ENCODE measurements around the gene TSC1. TPM values are rescaled to one million over a fixed set of nuclear protein-coding genes. Genes with fewer than 3 reads are reported as not detected.

TSC1 gene
- total RNA-seq, 4 donors from 2014 or later: 48.4 to 206 (median 92.3) TPM

DNA sequence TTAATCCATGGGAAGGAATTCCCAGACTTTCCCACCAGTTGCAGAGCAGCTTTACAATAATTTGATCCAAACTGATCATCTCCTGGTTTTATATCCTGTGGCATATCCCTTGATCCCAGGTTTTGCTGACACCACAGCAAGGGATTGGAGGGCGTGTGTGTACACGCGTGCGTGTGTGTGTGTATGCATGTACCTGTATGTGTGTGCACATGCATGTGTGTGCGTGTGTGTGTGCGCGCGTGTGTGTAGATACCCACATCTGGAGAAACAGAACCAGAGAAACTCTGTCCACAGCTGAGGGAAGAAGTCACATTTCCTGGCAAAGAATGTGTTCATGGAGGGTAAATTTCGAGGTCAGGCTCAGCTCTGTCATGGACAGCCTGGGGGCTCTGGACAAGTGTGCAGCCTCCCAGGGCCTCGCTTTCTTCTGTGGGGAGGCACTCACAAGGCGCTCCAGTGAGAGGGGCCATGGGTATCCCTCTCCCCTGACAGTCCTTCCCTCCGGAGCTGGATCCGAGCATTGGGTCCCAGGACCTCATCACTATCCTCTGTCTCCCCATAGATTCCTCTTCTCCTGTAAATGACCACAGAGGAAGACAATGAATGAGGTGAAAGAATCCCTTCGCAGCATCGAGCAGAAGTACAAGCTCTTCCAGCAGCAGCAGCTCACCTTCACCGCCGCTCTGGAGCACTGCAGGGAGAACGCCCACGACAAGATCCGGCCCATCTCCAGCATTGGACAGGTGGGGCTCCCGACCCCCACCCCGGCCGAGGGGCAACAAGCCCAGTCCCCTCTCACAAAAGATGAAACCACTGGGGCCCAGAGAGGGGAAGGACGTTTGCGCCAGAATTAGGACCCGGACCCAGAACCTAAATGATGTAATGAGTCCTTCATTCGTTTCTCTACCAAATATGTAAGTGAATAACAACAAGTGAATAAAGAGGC is 60.8 kb downstream of the TSC1 start:
- in situ Hi-C loops (cut with MboI; ENCODE audit: low pct_ligation_motif_present in 1 of 4, low pct_unique_long_range_greater_than_20kb in 1 of 4, low sequenced_read_pairs in 3 of 4) (no loop called here), intact Hi-C loops (cut with DNase I; ENCODE audit: low total_unique reads) (no loop called here)
- peaks cover 0 to 10% (median 3%) of the 10 kb centered on the region in 4 donors for H3K4me1 ChIP-seq
- no peaks in the 10 kb centered on the region for H3K36me3 ChIP-seq
- no peak for DNase-seq
- WGBS, 2 donors (ENCODE audit: low coverage in 1 of 2): 93 to 94% methylated on average over 9 to 27 of the region's 27 CpGs
- H3K27ac ChIP-seq: no peak overlapping the region
- H3K27me3 ChIP-seq: no peaks in the 10 kb centered on the region
- no peaks in the 10 kb centered on the region for H3K9me3 ChIP-seq
- TF ChIP-seq POLR2A (IDR thresholded peaks at IDR 0.05) (no peak), EP300 (IDR thresholded peaks at IDR 0.05; ENCODE audit: low read depth) (no peak), POLR2AphosphoS5 (IDR thresholded peaks at IDR 0.05) (no peak)
- TF ChIP-seq, protein P1, sequence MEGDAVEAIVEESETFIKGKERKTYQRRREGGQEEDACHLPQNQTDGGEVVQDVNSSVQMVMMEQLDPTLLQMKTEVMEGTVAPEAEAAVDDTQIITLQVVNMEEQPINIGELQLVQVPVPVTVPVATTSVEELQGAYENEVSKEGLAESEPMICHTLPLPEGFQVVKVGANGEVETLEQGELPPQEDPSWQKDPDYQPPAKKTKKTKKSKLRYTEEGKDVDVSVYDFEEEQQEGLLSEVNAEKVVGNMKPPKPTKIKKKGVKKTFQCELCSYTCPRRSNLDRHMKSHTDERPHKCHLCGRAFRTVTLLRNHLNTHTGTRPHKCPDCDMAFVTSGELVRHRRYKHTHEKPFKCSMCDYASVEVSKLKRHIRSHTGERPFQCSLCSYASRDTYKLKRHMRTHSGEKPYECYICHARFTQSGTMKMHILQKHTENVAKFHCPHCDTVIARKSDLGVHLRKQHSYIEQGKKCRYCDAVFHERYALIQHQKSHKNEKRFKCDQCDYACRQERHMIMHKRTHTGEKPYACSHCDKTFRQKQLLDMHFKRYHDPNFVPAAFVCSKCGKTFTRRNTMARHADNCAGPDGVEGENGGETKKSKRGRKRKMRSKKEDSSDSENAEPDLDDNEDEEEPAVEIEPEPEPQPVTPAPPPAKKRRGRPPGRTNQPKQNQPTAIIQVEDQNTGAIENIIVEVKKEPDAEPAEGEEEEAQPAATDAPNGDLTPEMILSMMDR (IDR thresholded peaks at IDR 0.05): no peak
- H3K4me3 ChIP-seq: no peak overlapping the region

DNA sequence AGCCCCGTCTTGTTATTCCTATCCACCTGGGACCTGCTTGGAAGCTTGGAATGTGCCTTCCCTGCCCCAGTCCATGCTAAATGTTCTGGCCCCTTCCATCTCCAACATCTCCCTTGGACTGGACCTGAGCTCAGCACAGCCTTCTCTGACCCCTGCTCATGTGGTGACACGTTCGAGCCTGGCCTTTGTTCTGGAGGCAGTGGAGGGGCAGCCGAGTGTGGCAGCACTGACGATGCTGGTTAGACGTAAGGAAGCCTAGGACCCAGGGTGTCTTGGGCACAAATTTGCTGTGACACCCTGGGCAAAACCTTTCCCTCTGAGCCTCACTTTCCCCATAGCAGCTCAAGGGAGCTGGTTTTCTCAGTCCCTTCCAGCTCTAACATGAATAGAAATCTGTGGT is 61.8 kb downstream of the TSC1 start:
- Histone ChIP-seq H3K4me1 (peaks cover 0 to 13% (median 6%) of the 10 kb centered on the region in 4 donors), H3K27me3 (no peaks in the 10 kb centered on the region), H3K36me3 (no peaks in the 10 kb centered on the region), H3K27ac (no peak overlapping the region), H3K9me3 (no peaks in the 10 kb centered on the region), H3K4me3 (no peak overlapping the region)
- no peak for TF ChIP-seq POLR2A (IDR thresholded peaks at IDR 0.05)
- no peak for TF ChIP-seq POLR2AphosphoS5 (IDR thresholded peaks at IDR 0.05)
- TF ChIP-seq, protein P1 (IDR thresholded peaks at IDR 0.05): no peak
- TF ChIP-seq EP300 (IDR thresholded peaks at IDR 0.05; ENCODE audit: low read depth): no peak
- 89% methylated on average over 6 of the region's 6 CpGs; no CpG with 5 or more reads in 1 of the 2 donors for WGBS, 2 donors (ENCODE audit: low coverage in 1 of 2)
- intact Hi-C loops (cut with DNase I; ENCODE audit: low total_unique reads): no loop called here
- in situ Hi-C loops (cut with MboI; ENCODE audit: low pct_ligation_motif_present in 1 of 4, low pct_unique_long_range_greater_than_20kb in 1 of 4, low sequenced_read_pairs in 3 of 4): no loop called here
- DNase-seq: no peak

DNA sequence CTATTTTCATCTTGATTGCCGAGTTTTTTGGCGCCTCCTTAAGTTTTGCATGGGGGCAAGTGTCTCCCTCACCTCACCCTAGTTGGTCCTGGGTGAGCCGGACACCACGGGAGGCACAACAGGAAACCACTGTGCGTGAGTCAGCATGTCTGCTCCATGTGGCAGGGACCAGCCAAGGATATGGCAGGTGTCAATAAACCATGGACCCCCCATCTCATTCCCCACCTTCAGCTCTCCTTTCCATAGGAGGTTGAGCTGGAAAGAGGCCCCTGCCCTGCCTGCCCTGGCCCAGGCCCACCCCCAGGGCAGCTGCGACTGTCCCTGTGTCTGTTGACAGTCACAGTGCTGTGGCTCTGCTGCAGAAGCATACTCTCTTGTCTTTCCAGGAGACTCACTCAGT is 62.6 kb downstream of the TSC1 start:
- H3K4me3 ChIP-seq: no peak overlapping the region
- H3K4me1 ChIP-seq: peaks cover 0 to 16% (median 8%) of the 10 kb centered on the region in 4 donors
- H3K27me3 ChIP-seq: no peaks in the 10 kb centered on the region
- no peak overlapping the region for H3K27ac ChIP-seq
- intact Hi-C loops (cut with DNase I; ENCODE audit: low total_unique reads) (no loop called here), in situ Hi-C loops (cut with MboI; ENCODE audit: low pct_ligation_motif_present in 1 of 4, low pct_unique_long_range_greater_than_20kb in 1 of 4, low sequenced_read_pairs in 3 of 4) (no loop called here)
- DNase-seq: no peak
- no peaks in the 10 kb centered on the region for H3K36me3 ChIP-seq
- WGBS, 2 donors (ENCODE audit: low coverage in 1 of 2): 66 to 67% methylated on average over 3 to 6 of the region's 6 CpGs
- H3K9me3 ChIP-seq: no peaks in the 10 kb centered on the region
- TF ChIP-seq POLR2A (IDR thresholded peaks at IDR 0.05): no peak
- no peak for TF ChIP-seq POLR2AphosphoS5 (IDR thresholded peaks at IDR 0.05)
- TF ChIP-seq EP300 (IDR thresholded peaks at IDR 0.05; ENCODE audit: low read depth): no peak

DNA sequence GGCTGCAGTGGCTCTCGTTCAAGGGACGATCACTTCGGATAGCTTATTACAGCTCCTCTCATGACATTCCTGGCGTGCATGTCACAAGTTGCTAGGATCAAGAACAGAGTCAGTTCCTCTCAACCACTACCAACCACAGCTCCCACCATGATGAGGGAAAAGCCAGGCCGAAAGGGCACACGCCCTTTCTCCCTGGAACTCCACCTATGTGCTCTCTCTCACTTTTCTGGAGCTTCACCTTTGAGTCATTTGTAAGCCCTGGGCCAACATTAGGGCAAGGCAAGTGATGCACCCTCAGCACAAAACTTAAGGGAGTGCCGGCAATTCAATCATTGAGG is 64.1 kb downstream of the TSC1 start:
- TF ChIP-seq EP300 (IDR thresholded peaks at IDR 0.05; ENCODE audit: low read depth) (no peak), POLR2AphosphoS5 (IDR thresholded peaks at IDR 0.05) (no peak), POLR2A (IDR thresholded peaks at IDR 0.05) (no peak)
- TF ChIP-seq, protein P1 (IDR thresholded peaks at IDR 0.05): no peak
- H3K4me1 ChIP-seq: peaks cover 0 to 16% (median 8%) of the 10 kb centered on the region in 4 donors
- 86 to 94% methylated on average over 5 to 7 of the region's 7 CpGs for WGBS, 2 donors (ENCODE audit: low coverage in 1 of 2)
- no peaks in the 10 kb centered on the region for H3K9me3 ChIP-seq
- DNase-seq: no peak
- no peak overlapping the region for H3K27ac ChIP-seq
- H3K36me3 ChIP-seq: no peaks in the 10 kb centered on the region
- intact Hi-C loops (cut with DNase I; ENCODE audit: low total_unique reads): no loop called here
- in situ Hi-C loops (cut with MboI; ENCODE audit: low pct_ligation_motif_present in 1 of 4, low pct_unique_long_range_greater_than_20kb in 1 of 4, low sequenced_read_pairs in 3 of 4): no loop called here
- no peak overlapping the region for H3K4me3 ChIP-seq
- H3K27me3 ChIP-seq: no peaks in the 10 kb centered on the region

All from transverse colon (tissue), 4 donors.